H9 (cell line): ENCODE data around the gene CYP27B1. TPM values are rescaled to one million over a fixed set of nuclear protein-coding genes. Genes with fewer than 3 reads are reported as not detected.

Experiments
- DNase-seq: peaks from one replicate; pipeline ENCODE4 v3.0.0-alpha.2; 2017
- H2AFZ ChIP-seq: one replicate; pipeline ENCODE4 v1.6.1; 2013; ENCODE audit warnings: mild to moderate bottlenecking, low read length, control low read depth, moderate library complexity
- H2AK5ac ChIP-seq: 2 replicates; pipeline ENCODE4 v1.6.1; 2013; ENCODE audit warnings: low read length, control low read depth, mixed read lengths; ENCODE audit not compliant: insufficient read length
- H2BK120ac ChIP-seq: one replicate; pipeline ENCODE4 v1.6.1; 2013; ENCODE audit warnings: low read depth, mild to moderate bottlenecking, low read length, control low read depth, inconsistent platforms; ENCODE audit not compliant: poor library complexity, severe bottlenecking
- H2BK12ac ChIP-seq: 2 replicates; pipeline ENCODE4 v1.6.1; 2013; ENCODE audit warnings: low read length, control low read depth, mixed read lengths, low read depth; ENCODE audit not compliant: insufficient read length
- H2BK15ac ChIP-seq: 2 replicates; pipeline ENCODE4 v1.6.1; 2013; ENCODE audit warnings: low read depth, low read length, control low read depth
- H2BK20ac ChIP-seq: one replicate; pipeline ENCODE4 v1.6.1; 2013; ENCODE audit warnings: low read depth, mild to moderate bottlenecking, low read length, control low read depth, inconsistent platforms; ENCODE audit not compliant: poor library complexity, severe bottlenecking
- H2BK5ac ChIP-seq: 2 replicates; pipeline ENCODE4 v1.6.1; 2013; ENCODE audit warnings: low read length, control low read depth, mixed read lengths; ENCODE audit not compliant: insufficient read length
- H3K14ac ChIP-seq: 2 replicates; pipeline ENCODE4 v1.6.1; 2013; ENCODE audit warnings: low read length, control low read depth; ENCODE audit not compliant: insufficient read depth
- H3K18ac ChIP-seq: 2 replicates; pipeline ENCODE4 v1.6.1; 2013; ENCODE audit warnings: low read depth, mild to moderate bottlenecking, mixed read lengths, low read length, control low read depth; ENCODE audit not compliant: insufficient read length
- H3K23ac ChIP-seq: 2 replicates; pipeline ENCODE4 v1.6.1; 2013; ENCODE audit warnings: low read length, control low read depth, mixed read lengths, low read depth; ENCODE audit not compliant: insufficient read length
- H3K23me2 ChIP-seq: 2 replicates; pipeline ENCODE4 v1.6.1; 2013; ENCODE audit warnings: low read depth, mild to moderate bottlenecking, mixed read lengths, low read length, control low read depth; ENCODE audit not compliant: insufficient read length, poor library complexity, severe bottlenecking
- H3K27ac ChIP-seq: 2 replicates; pipeline ENCODE4 v1.5.1; 2013; ENCODE audit warnings: low read length, control low read depth, mixed read lengths, low read depth; ENCODE audit not compliant: insufficient read length
- H3K27me3 ChIP-seq: 2 replicates; pipeline ENCODE4 v1.6.1; 2013; ENCODE audit warnings: low read length, control low read depth, inconsistent platforms; ENCODE audit not compliant: insufficient read depth
- H3K4ac ChIP-seq: 2 replicates; pipeline ENCODE4 v1.6.1; 2013; ENCODE audit warnings: low read depth, mild to moderate bottlenecking, control low read depth, inconsistent platforms, low read length, moderate library complexity
- H3K4me1 ChIP-seq: 2 replicates; pipeline ENCODE4 v1.6.1; 2013; ENCODE audit warnings: low read length, control low read depth, inconsistent platforms; ENCODE audit not compliant: insufficient read depth
- H3K4me2 ChIP-seq: 2 replicates; pipeline ENCODE4 v1.6.1; 2013; ENCODE audit warnings: low read length, control low read depth, mixed read lengths; ENCODE audit not compliant: insufficient read length, insufficient read depth
- H3K56ac ChIP-seq: 2 replicates; pipeline ENCODE4 v1.6.1; 2013; ENCODE audit warnings: low read depth, mild to moderate bottlenecking, mixed read lengths, low read length, control low read depth; ENCODE audit not compliant: insufficient read length
- H3K79me1 ChIP-seq: 2 replicates; pipeline ENCODE4 v1.6.1; 2013; ENCODE audit warnings: low read depth, mild to moderate bottlenecking, moderate library complexity, low read length, control low read depth, inconsistent platforms; ENCODE audit not compliant: insufficient read depth, poor library complexity, severe bottlenecking
- H3K79me2 ChIP-seq: 2 replicates; pipeline ENCODE4 v1.6.1; 2013; ENCODE audit warnings: low read length, control low read depth, inconsistent platforms; ENCODE audit not compliant: insufficient read depth
- H3K9ac ChIP-seq: 2 replicates; pipeline ENCODE4 v1.6.1; 2013; ENCODE audit warnings: low read length, control low read depth, mixed read lengths; ENCODE audit not compliant: insufficient read length; ENCODE audit errors: extremely low read depth
- H3K9me3 ChIP-seq: one replicate; pipeline ENCODE4 v1.6.1; 2013; ENCODE audit warnings: low read depth, low read length, inconsistent platforms; ENCODE audit not compliant: control insufficient read depth
- H3T11ph ChIP-seq: one replicate; pipeline ENCODE4 v1.6.1; 2013; ENCODE audit warnings: mild to moderate bottlenecking, low read length, control low read depth, inconsistent platforms
- H4K20me1 ChIP-seq: one replicate; pipeline ENCODE4 v1.6.1; 2013; ENCODE audit not compliant: control insufficient read depth, insufficient read length, insufficient read depth
- H4K5ac ChIP-seq: 2 replicates; pipeline ENCODE4 v1.6.1; 2013; ENCODE audit warnings: low read depth, mild to moderate bottlenecking, mixed read lengths, low read length, control low read depth; ENCODE audit not compliant: insufficient read length
- H4K8ac ChIP-seq: replicated peaks from 2 replicates; pipeline ENCODE4 v1.6.1; 2013; ENCODE audit warnings: low read length, control low read depth, mixed read lengths, low read depth; ENCODE audit not compliant: insufficient read length
- H4K91ac ChIP-seq: 2 replicates; pipeline ENCODE4 v1.6.1; 2013; ENCODE audit warnings: low read depth, mild to moderate bottlenecking, moderate library complexity, mixed read lengths, low read length, control low read depth; ENCODE audit not compliant: insufficient read length
- H3K27ac Mint-ChIP-seq, 3 experiments: 2 replicates in 2 of 3; 3 replicates in 1 of 3; pipeline ENCODE4 v1.8.0; 2020 to 2021; ENCODE audit warnings: mixed read lengths in 3 of 3, mild to moderate bottlenecking in 1 of 3, moderate library complexity in 1 of 3
- H3K27me3 Mint-ChIP-seq: 2 replicates; pipeline ENCODE4 v1.8.0; 2021; ENCODE audit warnings: low read depth, mild to moderate bottlenecking, moderate library complexity, mixed read lengths
- H3K36me3 Mint-ChIP-seq, 3 experiments: 2 replicates in 2 of 3; 3 replicates in 1 of 3; pipeline ENCODE4 v1.8.0; 2020 to 2021; ENCODE audit warnings: low read depth in 3 of 3, mixed read lengths in 3 of 3; ENCODE audit not compliant: insufficient read depth in 1 of 3
- H3K4me1 Mint-ChIP-seq, 2 experiments: 2 replicates each; pipeline ENCODE4 v1.8.0; 2020; ENCODE audit warnings: mixed read lengths in 2 of 2
- H3K4me3 Mint-ChIP-seq, 2 experiments: 2 replicates in 1 of 2; 3 replicates in 1 of 2; pipeline ENCODE4 v1.8.0; 2020 to 2021; ENCODE audit warnings: mild to moderate bottlenecking in 2 of 2, mixed read lengths in 2 of 2, moderate library complexity in 1 of 2
- H3K9me3 Mint-ChIP-seq, 2 experiments: 2 replicates in 1 of 2; 3 replicates in 1 of 2; pipeline ENCODE4 v1.8.0; 2020; ENCODE audit warnings: mild to moderate bottlenecking in 2 of 2, mixed read lengths in 2 of 2, moderate library complexity in 1 of 2
- WGBS: extraction: QIAGEN DNeasy Blood & Tissue Kit; methylation state at CpG from one replicate; pipeline ENCODE4 v1.1.7; 2013; ENCODE audit warnings: missing lambda C conversion rate, low lambda C conversion rate, mixed read lengths; ENCODE audit not compliant: insufficient read length; ENCODE audit errors: extremely low coverage; 5-methylcytosine and 5-hydroxymethylcytosine counted together
- total RNA-seq: library from RNA; stranded (reverse); gene quantifications from 2 replicates; pipeline ENCODE4 v1.2.1, GENCODE V29; 2021
- TF ChIP-seq, protein P1 (sequence below): fragments of 200-600 bp; sonication (generic); conservative IDR thresholded peaks from 3 replicates; pipeline ENCODE4 v1.8.0; 2021; ENCODE audit warnings: antibody characterized with exemption, mild to moderate bottlenecking

The CYP27B1 gene
- total RNA-seq, 1 experiment from 2014 or later = 6.1 TPM

DNA sequence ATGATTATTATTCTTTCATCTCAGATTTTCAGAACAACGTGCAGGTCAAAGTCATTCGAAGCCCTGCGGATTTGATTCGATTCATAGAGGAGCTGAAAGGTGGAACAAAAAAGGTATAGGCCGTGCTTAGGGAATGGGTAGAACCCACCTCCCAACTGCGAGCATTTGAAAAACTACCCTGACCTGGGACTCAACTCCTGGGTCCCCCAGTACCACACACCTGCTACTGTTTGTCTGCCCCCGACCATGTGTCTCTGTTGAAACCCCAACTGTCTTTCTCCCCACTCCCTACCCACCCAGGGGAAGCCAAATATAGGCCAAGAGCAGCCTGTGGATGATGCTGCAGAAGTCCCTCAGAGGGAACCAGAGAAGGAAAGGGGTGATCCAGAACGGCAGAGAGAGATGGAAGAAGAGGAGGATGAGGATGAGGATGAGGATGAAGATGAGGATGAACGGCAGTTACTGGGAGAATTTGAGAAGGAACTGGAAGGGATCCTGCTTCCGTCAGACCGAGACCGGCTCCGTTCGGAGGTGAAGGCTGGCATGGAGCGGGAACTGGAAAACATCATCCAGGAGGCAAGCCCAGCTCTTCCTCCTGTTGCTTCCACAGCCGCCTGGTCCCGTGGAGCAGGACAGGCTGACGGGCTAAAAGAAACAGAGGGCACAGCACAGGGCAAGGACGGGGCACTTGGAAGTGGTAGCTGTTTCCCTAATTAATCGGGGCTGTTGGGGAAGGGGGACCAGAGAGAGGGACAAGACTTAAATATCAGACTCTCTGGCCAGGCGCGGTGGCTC lies 48.8 kb downstream of the CYP27B1 start:
- Histone ChIP-seq H2BK20ac (no peak overlapping the region), H2BK15ac (no peak overlapping the region), H3K56ac (no peak overlapping the region), H4K91ac (no peak overlapping the region), H4K5ac (no peak overlapping the region), H3T11ph (no peak overlapping the region), H3K79me2 (no peaks in the 10 kb centered on the region), H3K14ac (no peak overlapping the region), H3K4me1 (no peaks in the 10 kb centered on the region), H3K79me1 (no peaks in the 10 kb centered on the region), H3K27ac (no peak overlapping the region), H3K9me3 (no peaks in the 10 kb centered on the region), H2BK5ac (no peak overlapping the region), H3K18ac (no peak overlapping the region), H2AFZ (no peak overlapping the region), H4K8ac (no peak overlapping the region), H3K23ac (no peak overlapping the region), H3K27me3 (no peaks in the 10 kb centered on the region), H2BK12ac (no peak overlapping the region), H3K23me2 (no peaks in the 10 kb centered on the region), H4K20me1 (no peaks in the 10 kb centered on the region), H3K9ac (no peak overlapping the region), H3K4me2 (no peak overlapping the region), H2AK5ac (no peak overlapping the region), H3K4ac (no peak overlapping the region), H2BK120ac (no peak overlapping the region)
- H3K4me1 Mint-ChIP-seq = no peaks in the 10 kb centered on the region; a peak in 1 of 4 replicates
- peaks cover 16 to 52% (median 23%) of the 10 kb centered on the region in 3 experiments for H3K36me3 Mint-ChIP-seq
- H3K9me3 Mint-ChIP-seq = no peaks in the 10 kb centered on the region
- no peak for DNase-seq
- 0 out of 2 replicates have a peak, but pooled peaks cover under 1% of the 10 kb centered on the region for H3K27me3 Mint-ChIP-seq
- TF ChIP-seq, protein P1, sequence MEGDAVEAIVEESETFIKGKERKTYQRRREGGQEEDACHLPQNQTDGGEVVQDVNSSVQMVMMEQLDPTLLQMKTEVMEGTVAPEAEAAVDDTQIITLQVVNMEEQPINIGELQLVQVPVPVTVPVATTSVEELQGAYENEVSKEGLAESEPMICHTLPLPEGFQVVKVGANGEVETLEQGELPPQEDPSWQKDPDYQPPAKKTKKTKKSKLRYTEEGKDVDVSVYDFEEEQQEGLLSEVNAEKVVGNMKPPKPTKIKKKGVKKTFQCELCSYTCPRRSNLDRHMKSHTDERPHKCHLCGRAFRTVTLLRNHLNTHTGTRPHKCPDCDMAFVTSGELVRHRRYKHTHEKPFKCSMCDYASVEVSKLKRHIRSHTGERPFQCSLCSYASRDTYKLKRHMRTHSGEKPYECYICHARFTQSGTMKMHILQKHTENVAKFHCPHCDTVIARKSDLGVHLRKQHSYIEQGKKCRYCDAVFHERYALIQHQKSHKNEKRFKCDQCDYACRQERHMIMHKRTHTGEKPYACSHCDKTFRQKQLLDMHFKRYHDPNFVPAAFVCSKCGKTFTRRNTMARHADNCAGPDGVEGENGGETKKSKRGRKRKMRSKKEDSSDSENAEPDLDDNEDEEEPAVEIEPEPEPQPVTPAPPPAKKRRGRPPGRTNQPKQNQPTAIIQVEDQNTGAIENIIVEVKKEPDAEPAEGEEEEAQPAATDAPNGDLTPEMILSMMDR = no peak
- WGBS = 100% methylated on average over 2 of the region's 22 CpGs
- H3K4me3 Mint-ChIP-seq = no peak overlapping the region
- H3K27ac Mint-ChIP-seq = no peak overlapping the region
